GM19438 (cell line): ENCODE results near the gene PCDHGA4.
"Not testable (repeated sequence)": the region's sequence is repeated elsewhere in the genome, so short reads cannot be mapped to it uniquely, and the experiment has no call there.

Experiments used
- ATAC-seq: cut with Tn5 transposase; IDR thresholded peaks from one replicate; pipeline ENCODE4 v1.9.1; 2021; ENCODE audit warnings: low read depth; ENCODE audit not compliant: unreplicated experiment

PCDHGA4 gene

GRCh38 chr5:141346017-141346416, 8.8 kb upstream of the PCDHGA4 start:
- ATAC-seq: not testable (repeated sequence)

GRCh38 chr5:141349917-141350619, 4.8 kb upstream of the PCDHGA4 start, which contains the start of gene PCDHGB1:
TSS of gene PCDHGB1 (plus strand) at chr5:141350099. CDS start at chr5:141350261, 162 bp downstream.
- peak; percentile 95 for ATAC-seq

- no peak for ATAC-seq
Measured at GRCh38 chr5:141351591-141351990, 3.2 kb upstream of the PCDHGA4 start.

GRCh38 chr5:141355641-141356040, 820 bp downstream of the PCDHGA4 start:
- no peak for ATAC-seq

- no peak for ATAC-seq
Measured at GRCh38 chr5:141356133-141356532, 1.3 kb downstream of the PCDHGA4 start.

- no peak for ATAC-seq
Measured at GRCh38 chr5:141356950-141357349, 2.1 kb downstream of the PCDHGA4 start.

GRCh38 chr5:141359790-141360426, 5.1 kb downstream of the PCDHGA4 start, which contains the start of gene PCDHGB2:
TSS of gene PCDHGB2 (plus strand) at chr5:141359994. CDS start at chr5:141360136, 142 bp downstream.
- ATAC-seq: no peak

- ATAC-seq: no peak
Measured at GRCh38 chr5:141360685-141361084, 5.9 kb downstream of the PCDHGA4 start.

GRCh38 chr5:141362719-141363118, 7.9 kb downstream of the PCDHGA4 start:
- no peak for ATAC-seq

- ATAC-seq: no peak
Measured at GRCh38 chr5:141363952-141364660, 9.3 kb downstream of the PCDHGA4 start, which contains the start of gene PCDHGA5. TSS of gene PCDHGA5 (plus strand) at chr5:141364162. CDS start at chr5:141364331, 169 bp downstream.

GRCh38 chr5:141366016-141366896, 11.4 kb downstream of the PCDHGA4 start:
- ATAC-seq: no peak

GRCh38 chr5:141369994-141370848, 15.4 kb downstream of the PCDHGA4 start, which contains the start of gene PCDHGB3:
TSS of gene PCDHGB3 (plus strand) at chr5:141370242. CDS start at chr5:141370395, 153 bp downstream.
- peak; percentile 99 for ATAC-seq

GRCh38 chr5:141371572-141372475, 17.0 kb downstream of the PCDHGA4 start:
- no peak for ATAC-seq

GRCh38 chr5:141373673-141374317, 19.0 kb downstream of the PCDHGA4 start, which contains the start of gene PCDHGA6:
TSS of gene PCDHGA6 (plus strand) at chr5:141373891. CDS start at chr5:141374084, 193 bp downstream.
- no peak for ATAC-seq

- ATAC-seq: no peak
Measured at GRCh38 chr5:141374627-141375026, 19.8 kb downstream of the PCDHGA4 start.

GRCh38 chr5:141375444-141376155, 20.8 kb downstream of the PCDHGA4 start:
- not testable (repeated sequence) for ATAC-seq
